HepG2 (cell line): ENCODE measurements around the gene MTMR3. TPM values are rescaled to one million over a fixed set of nuclear protein-coding genes. Genes with fewer than 3 reads are reported as not detected.

ENCODE experiments used
- ATAC-seq: fragments of 200-7000 bp; cut with Tn5 transposase; 3 replicates; pipeline ENCODE4 v1.9.1; 2020; ENCODE audit warnings: mild to moderate bottlenecking, moderate library complexity
- BruUV-seq: library from RNA; stranded (reverse); fragments of 400-500 nt; replicated peaks from 2 replicates; lab custom pipeline; 2021; lab: Mats Ljungman, UMichigan
- CTCF ChIA-PET: fragments of 300-600 bp; formaldehyde crosslinking; extraction: SDS; loops from one replicate; lab custom pipeline; 2021; ENCODE audit warnings: low total read pairs, inconsistent platforms, low intra/inter-chr PET ratio; lab: Yijun Ruan, JAX
- POLR2A ChIA-PET: fragments of 350-600 bp; sonication (Branson Sonifier 250); formaldehyde crosslinking; loops from one replicate; lab custom pipeline; 2020; ENCODE audit warnings: antibody characterized with exemption, inconsistent platforms; lab: Yijun Ruan, JAX
- DNase-seq: peaks from one replicate; pipeline ENCODE4 v3.0.0-alpha.2; 2015; ENCODE audit warnings: low spot score
- FAIRE-seq: peaks from 3 replicates; lab custom pipeline; 2011; peaks lifted over from hg19 to GRCh38; lab: Jason Lieb, UNC
- H2AFZ ChIP-seq: one replicate; pipeline ENCODE4 v1.6.1; 2011; ENCODE audit warnings: low read length, inconsistent platforms
- H3K27ac ChIP-seq: fragments of 300-600 bp; 3 replicates; pipeline ENCODE4 v1.8.0; 2011; ENCODE audit warnings: mixed run types, mild to moderate bottlenecking, mixed read lengths, low read length, inconsistent platforms; ENCODE audit not compliant: insufficient read depth; ENCODE audit errors: extremely low read length
- H3K27me3 ChIP-seq, 2 experiments: fragments of 200-600 bp in 1 of 2; 2 replicates in 1 of 2; 3 replicates in 1 of 2; pipeline versions ENCODE4 v1.6.0 to v1.8.0; 2011; ENCODE audit warnings: low read length in 2 of 2, mild to moderate bottlenecking in 2 of 2, moderate library complexity in 2 of 2, inconsistent platforms in 1 of 2; ENCODE audit not compliant: insufficient read depth in 2 of 2, control insufficient read depth in 1 of 2
- H3K36me3 ChIP-seq, 2 experiments: fragments of 200-600 bp in 1 of 2; replicated peaks in 1 of 2; 2 replicates in 1 of 2; 3 replicates in 1 of 2; pipeline versions ENCODE4 v1.5.1 to v1.8.0; 2011; ENCODE audit warnings: low read length in 2 of 2, inconsistent platforms in 1 of 2; ENCODE audit not compliant: insufficient read depth in 2 of 2, control insufficient read depth in 1 of 2
- H3K4me1 ChIP-seq: 2 replicates; pipeline ENCODE4 v1.5.1; 2012; ENCODE audit warnings: low read length, inconsistent platforms; ENCODE audit not compliant: insufficient read depth
- H3K4me2 ChIP-seq: 2 replicates; pipeline ENCODE4 v1.6.0; 2011; ENCODE audit warnings: low read depth, low read length, inconsistent platforms
- H3K4me3 ChIP-seq, 3 experiments: fragments of 200-600 bp in 1 of 3; sonication (generic), shearing (Covaris generic) in 1 of 3; replicated peaks in 1 of 3; 2 replicates each; pipeline ENCODE4 v1.5.1; 2011 to 2016; ENCODE audit warnings: low read length in 3 of 3, inconsistent platforms in 2 of 3, low read depth in 2 of 3, mild to moderate bottlenecking in 2 of 3, control low read depth in 1 of 3, mixed read lengths in 1 of 3; ENCODE audit not compliant: insufficient read depth in 1 of 3
- H3K79me2 ChIP-seq: one replicate; pipeline ENCODE4 v1.6.1; 2011; ENCODE audit warnings: low read length, inconsistent platforms; ENCODE audit not compliant: insufficient read depth
- H3K9ac ChIP-seq: 2 replicates; pipeline ENCODE4 v1.6.0; 2011; ENCODE audit warnings: mild to moderate bottlenecking, low read depth, low read length, inconsistent platforms; ENCODE audit not compliant: insufficient read depth
- H3K9me3 ChIP-seq: 2 replicates; pipeline ENCODE4 v1.5.1; 2012; ENCODE audit warnings: mild to moderate bottlenecking, low read length
- H4K20me1 ChIP-seq: 2 replicates; pipeline ENCODE4 v1.6.0; 2011; ENCODE audit warnings: inconsistent platforms, mild to moderate bottlenecking, low read length, moderate library complexity; ENCODE audit not compliant: insufficient read depth
- MLX ChIP-seq: IDR thresholded peaks from 2 replicates; pipeline ENCODE4 v1.6.1; 2016
- MTA3 ChIP-seq: sonication (generic); formaldehyde crosslinking; IDR thresholded peaks from 2 replicates; pipeline ENCODE4 v1.4.0; 2020; ENCODE audit warnings: missing genetic modification reagents
- NFE2L2 ChIP-seq: fragments of 150-350 bp; IDR thresholded peaks from 2 replicates; pipeline ENCODE4 v1.6.1; 2014; ENCODE audit warnings: low read length
- SP1 ChIP-seq, 2 experiments: fragments of 450-650 bp in 1 of 2; sonication (generic) in 1 of 2; formaldehyde crosslinking in 1 of 2; IDR thresholded peaks; 2 replicates each; pipeline versions ENCODE4 v1.4.0 to v1.6.1; 2016 to 2020; ENCODE audit warnings: missing genetic modification reagents in 1 of 2
- SUZ12 ChIP-seq: fragments of 150-350 bp; IDR thresholded peaks from 2 replicates; pipeline ENCODE4 v1.6.1; 2014; ENCODE audit warnings: low read depth, low read length
- ZFP90 ChIP-seq: sonication (generic); formaldehyde crosslinking; IDR thresholded peaks from 2 replicates; pipeline ENCODE4 v1.8.0; 2022; ENCODE audit warnings: missing genetic modification reagents, mild to moderate bottlenecking, inconsistent platforms, borderline replicate concordance
- ZNF343 ChIP-seq: sonication (generic); formaldehyde crosslinking; IDR thresholded peaks from 2 replicates; pipeline ENCODE4 v1.4.0; 2020; ENCODE audit warnings: mild to moderate bottlenecking, missing genetic modification reagents
- ZNF468 ChIP-seq: sonication (generic); formaldehyde crosslinking; IDR thresholded peaks from 2 replicates; pipeline ENCODE4 v1.8.0; 2022; ENCODE audit warnings: mild to moderate bottlenecking, moderate library complexity, missing genetic modification reagents
- WGBS: methylation state at CpG from one replicate; pipeline ENCODE4 v1.1.6; 2017; ENCODE audit warnings: low lambda C conversion rate; 5-methylcytosine and 5-hydroxymethylcytosine counted together
- in situ Hi-C: cut with HindIII; loops from 2 replicates; pipeline ENCODE4 v1.10.0; 2017; ENCODE audit warnings: low pct_unique_long_range_greater_than_20kb; ENCODE audit not compliant: extremely low pct_ligation_motif_present
- intact Hi-C: fragments of 100-400 bp; cut with micrococcal nuclease; formaldehyde crosslinking; loops from one replicate; pipeline ENCODE4 v1.10.0; 2022; ENCODE audit not compliant: unreplicated experiment
- polyA plus RNA-seq, 8 experiments: library from polyadenylated mRNA; depleted of rRNA in 3 of 8; stranded (reverse) in 7 of 8; unstranded in 1 of 8; fragments of >200 nt; fragmentation: Illumina TruSeq in 4 of 8; extraction: Trizol in 4 of 8; gene quantifications; 2 replicates each; pipeline versions ENCODE4 v1.2.1 to v1.2.3, GENCODE V29; 2011 to 2016; ENCODE audit warnings: low read depth in 4 of 8, missing spikeins in 1 of 8, mixed read lengths in 1 of 8; ENCODE audit not compliant: insufficient read depth in 1 of 8
- total RNA-seq, 5 experiments: library from RNA; depleted of rRNA; stranded (reverse); fragments of >200 nt; fragmentation: Illumina TruSeq; extraction: Trizol; gene quantifications; 2 replicates each; pipeline ENCODE4 v1.2.3, GENCODE V29; 2016; ENCODE audit warnings: low read depth in 1 of 5

MTMR3 gene
- total and polyA plus RNA-seq, 2 of the 13 experiments (the other 11 are each of a cell fraction or from before 2014, with no cell fraction given), result 12.6 to 24.8 TPM

GRCh38 chr22:30013201-30013600 is 130.2 kb downstream of the MTMR3 start:
- Histone ChIP-seq H2AFZ (no peak overlapping the region), H3K9me3 (no peaks in the 10 kb centered on the region), H3K27ac (no peak overlapping the region), H4K20me1 (no peaks in the 10 kb centered on the region), H3K4me3 (no peak overlapping the region), H3K36me3 (peaks cover 18 to 61% of the 10 kb centered on the region in 2 experiments), H3K9ac (no peak overlapping the region), H3K4me2 (no peak overlapping the region), H3K4me1 (no peaks in the 10 kb centered on the region), H3K27me3 (no peaks in the 10 kb centered on the region), H3K79me2 (no peaks in the 10 kb centered on the region)
- in situ Hi-C loops, result no loop called here
- TF ChIP-seq SUZ12, result no peak
- TF ChIP-seq SP1 (IDR thresholded peaks at IDR 0.05), result no peak
- no peak for TF ChIP-seq SP1 (CRISPR knock-in tag; IDR thresholded peaks at IDR 0.05)
- no TSS peak for BruUV-seq
- ATAC-seq (no peak), FAIRE-seq (no peak), DNase-seq (no peak)
- WGBS, result 96% methylated on average over 5 of the region's 5 CpGs
- POLR2A ChIA-PET, result no interaction called here
- CTCF ChIA-PET, result no interaction called here
- intact Hi-C loops, result no loop called here

- no peak overlapping the region for H2AFZ ChIP-seq
- peaks cover 16 to 59% of the 10 kb centered on the region in 2 experiments for H3K36me3 ChIP-seq
- H3K79me2 ChIP-seq, result no peaks in the 10 kb centered on the region
- H4K20me1 ChIP-seq, result no peaks in the 10 kb centered on the region
- FAIRE-seq, result no peak
- no peak overlapping the region for H3K27ac ChIP-seq
- H3K4me1 ChIP-seq, result no peaks in the 10 kb centered on the region
- H3K4me2 ChIP-seq, result no peak overlapping the region
- POLR2A ChIA-PET, result no interaction called here
- TF ChIP-seq ZNF468 (CRISPR knock-in tag) (no peak), MLX (CRISPR knock-in tag) (no peak), MTA3 (no peak), NFE2L2 (no peak), ZNF343 (CRISPR knock-in tag) (no peak), ZFP90 (CRISPR knock-in tag) (no peak)
- DNase-seq, result no peak
- H3K4me3 ChIP-seq, result no peak overlapping the region
- in situ Hi-C loops (no loop called here), intact Hi-C loops (no loop called here)
- CTCF ChIA-PET, result no interaction called here
- no TSS peak for BruUV-seq
- no peaks in the 10 kb centered on the region for H3K9me3 ChIP-seq
- H3K9ac ChIP-seq, result no peak overlapping the region
- no peak for ATAC-seq
- H3K27me3 ChIP-seq, result no peaks in the 10 kb centered on the region
Measured at GRCh38 chr22:30014244-30014643, 131.3 kb downstream of the MTMR3 start.
